K562 (cell line): Measurements from ENCODE around the gene PRR35. TPM values are rescaled to one million over a fixed set of nuclear protein-coding genes. Genes with fewer than 3 reads are reported as not detected.

Experiments
- CBFA2T2 ChIP-seq: fragments of 450-650 bp; conservative IDR thresholded peaks from 2 replicates; pipeline ENCODE4 v1.6.1; 2017; ENCODE audit warnings: mild to moderate bottlenecking
- CTCFL ChIP-seq: IDR thresholded peaks from 2 replicates; pipeline ENCODE4 v1.6.1; 2011; ENCODE audit warnings: borderline replicate concordance, low read depth, mild to moderate bottlenecking, moderate library complexity, low read length; ENCODE audit not compliant: insufficient read depth, poor library complexity, severe bottlenecking
- EWSR1 ChIP-seq: fragments of 450-650 bp; IDR thresholded peaks from 2 replicates; pipeline ENCODE4 v1.6.1; 2018; ENCODE audit warnings: borderline replicate concordance, mild to moderate bottlenecking, low read depth, moderate library complexity; ENCODE audit not compliant: partially characterized antibody
- FOSL1 ChIP-seq: fragments of 200-800 bp; sonication (Bioruptor generic); conservative IDR thresholded peaks from 2 replicates; pipeline ENCODE4 v1.6.1; 2016; ENCODE audit warnings: missing genetic modification characterization, missing compliant biosample characterization
- FUS ChIP-seq: fragments of 200-400 bp; formaldehyde crosslinking; optimal IDR thresholded peaks from 2 replicates; pipeline ENCODE3; 2017; ENCODE audit warnings: low read depth, low read length
- IFI16 ChIP-seq: fragments of 250-450 bp; sonication (Bioruptor Pico); IDR thresholded peaks from 2 replicates; pipeline ENCODE4 v2.1.2; 2022; ENCODE audit warnings: mild to moderate bottlenecking, inconsistent platforms
- JUND ChIP-seq, 2 experiments: IDR thresholded peaks; 2 replicates in 1 of 2; 3 replicates in 1 of 2; pipeline ENCODE4 v1.6.1; 2011; ENCODE audit warnings: borderline replicate concordance in 2 of 2, low read depth in 2 of 2, low read length in 2 of 2, improper control_type of control experiment in 1 of 2, missing biosample characterization in 1 of 2, missing genetic modification characterization in 1 of 2, missing genetic modification reagents in 1 of 2
- KAT7 ChIP-seq: sonication (generic); formaldehyde crosslinking; IDR thresholded peaks from 2 replicates; pipeline ENCODE4 v1.8.0; 2022; ENCODE audit warnings: missing genetic modification reagents, mild to moderate bottlenecking, borderline replicate concordance
- L3MBTL2 ChIP-seq: fragments of 450-650 bp; IDR thresholded peaks from 2 replicates; pipeline ENCODE4 v1.6.1; 2016; ENCODE audit warnings: mild to moderate bottlenecking, moderate library complexity
- MIER1 ChIP-seq: fragments of 450-650 bp; IDR thresholded peaks from 2 replicates; pipeline ENCODE4 v1.6.1; 2016; ENCODE audit warnings: antibody characterized with exemption, mild to moderate bottlenecking, low read depth
- MYNN ChIP-seq, 2 experiments: sonication (generic); formaldehyde crosslinking in 1 of 2; IDR thresholded peaks; 2 replicates each; pipeline versions ENCODE4 v1.5.0 to v1.6.1; 2016 to 2020; ENCODE audit warnings: antibody characterized with exemption in 1 of 2, missing genetic modification reagents in 1 of 2
- NEUROD1 ChIP-seq: fragments of 150-350 bp; IDR thresholded peaks from 2 replicates; pipeline ENCODE4 v1.6.1; 2014; ENCODE audit warnings: borderline replicate concordance, low read length, low read depth; ENCODE audit not compliant: partially characterized antibody
- NONO ChIP-seq, 2 experiments: fragments of 200-400 bp in 1 of 2; fragments of 450-650 bp in 1 of 2; formaldehyde crosslinking in 1 of 2; IDR thresholded peaks; 2 replicates each; pipeline ENCODE4 v1.6.1; 2017; ENCODE audit warnings: low read depth in 2 of 2, mild to moderate bottlenecking in 2 of 2, moderate library complexity in 2 of 2, low read length in 1 of 2
- NR2C2 ChIP-seq, 2 experiments: fragments of 200-800 bp in 1 of 2; sonication (Bioruptor generic) in 1 of 2; sonication (generic) in 1 of 2; formaldehyde crosslinking in 1 of 2; IDR thresholded peaks; 2 replicates each; pipeline versions ENCODE4 v1.6.1 to v1.8.0; 2016 to 2022; ENCODE audit warnings: mild to moderate bottlenecking in 1 of 2, missing compliant biosample characterization in 1 of 2, missing genetic modification characterization in 1 of 2, missing genetic modification reagents in 1 of 2
- PCBP1 ChIP-seq: fragments of 200-400 bp; formaldehyde crosslinking; IDR thresholded peaks from 2 replicates; pipeline ENCODE4 v1.6.1; 2018; ENCODE audit warnings: mild to moderate bottlenecking, low read depth, low read length; ENCODE audit not compliant: poor library complexity, severe bottlenecking
- RFX7 ChIP-seq: fragments of 250-450 bp; sonication (Bioruptor Pico); IDR thresholded peaks from 2 replicates; pipeline ENCODE4 v1.5.1; 2021; ENCODE audit warnings: mild to moderate bottlenecking
- ZFX ChIP-seq: sonication (generic); formaldehyde crosslinking; IDR thresholded peaks from 2 replicates; pipeline ENCODE4 v1.8.0; 2022; ENCODE audit warnings: mild to moderate bottlenecking, missing genetic modification reagents, moderate library complexity
- ZNF143 ChIP-seq: sonication (generic); formaldehyde crosslinking; IDR thresholded peaks from 2 replicates; pipeline ENCODE4 v1.9.0; 2022; ENCODE audit warnings: mild to moderate bottlenecking, missing genetic modification reagents
- ZNF324 ChIP-seq: fragments of 250-450 bp; sonication (Bioruptor Pico); IDR thresholded peaks from 2 replicates; pipeline ENCODE4 v1.4.0; 2020; ENCODE audit warnings: mild to moderate bottlenecking
- polyA plus RNA-seq, 8 experiments: library from polyadenylated mRNA; depleted of rRNA in 4 of 8; stranded (reverse) in 5 of 8; unstranded in 3 of 8; fragments of >200 nt; fragmentation: Nextera tagmentation in 2 of 8; fragmentation: Illumina TruSeq in 1 of 8; extraction: Ambion mirVana in 2 of 8; extraction: Trizol in 1 of 8; gene quantifications; 2 replicates each; pipeline versions ENCODE4 v1.2.1 to v1.2.3, GENCODE V29; 2011 to 2014; ENCODE audit warnings: inconsistent platforms in 1 of 8, missing spikeins in 1 of 8
- total RNA-seq, 7 experiments: library from RNA; depleted of rRNA in 6 of 7; stranded (reverse); fragments of >200 nt in 6 of 7; fragmentation: Illumina TruSeq in 2 of 7; extraction: Trizol in 2 of 7; gene quantifications; 2 replicates each; pipeline versions ENCODE4 v1.2.1 to v1.2.3, GENCODE V29; 2011 to 2021; ENCODE audit warnings: low replicate concordance in 1 of 7
- TF ChIP-seq, protein P1 (sequence below): fragments of 250-450 bp; sonication (Bioruptor Pico); IDR thresholded peaks from 2 replicates; pipeline ENCODE4 v1.9.0; 2021; ENCODE audit warnings: mild to moderate bottlenecking
- TF ChIP-seq, protein P2 (sequence below): sonication (generic); formaldehyde crosslinking; IDR thresholded peaks from 2 replicates; pipeline ENCODE4 v1.8.1; 2023; ENCODE audit warnings: mild to moderate bottlenecking, missing genetic modification reagents

The PRR35 gene
- total and polyA plus RNA-seq, 9 of the 15 experiments (the other 6 are each of a cell fraction or from before 2014, with no cell fraction given) = 0.17 to 0.45 (median 0.21) TPM; not detected in 5

DNA sequence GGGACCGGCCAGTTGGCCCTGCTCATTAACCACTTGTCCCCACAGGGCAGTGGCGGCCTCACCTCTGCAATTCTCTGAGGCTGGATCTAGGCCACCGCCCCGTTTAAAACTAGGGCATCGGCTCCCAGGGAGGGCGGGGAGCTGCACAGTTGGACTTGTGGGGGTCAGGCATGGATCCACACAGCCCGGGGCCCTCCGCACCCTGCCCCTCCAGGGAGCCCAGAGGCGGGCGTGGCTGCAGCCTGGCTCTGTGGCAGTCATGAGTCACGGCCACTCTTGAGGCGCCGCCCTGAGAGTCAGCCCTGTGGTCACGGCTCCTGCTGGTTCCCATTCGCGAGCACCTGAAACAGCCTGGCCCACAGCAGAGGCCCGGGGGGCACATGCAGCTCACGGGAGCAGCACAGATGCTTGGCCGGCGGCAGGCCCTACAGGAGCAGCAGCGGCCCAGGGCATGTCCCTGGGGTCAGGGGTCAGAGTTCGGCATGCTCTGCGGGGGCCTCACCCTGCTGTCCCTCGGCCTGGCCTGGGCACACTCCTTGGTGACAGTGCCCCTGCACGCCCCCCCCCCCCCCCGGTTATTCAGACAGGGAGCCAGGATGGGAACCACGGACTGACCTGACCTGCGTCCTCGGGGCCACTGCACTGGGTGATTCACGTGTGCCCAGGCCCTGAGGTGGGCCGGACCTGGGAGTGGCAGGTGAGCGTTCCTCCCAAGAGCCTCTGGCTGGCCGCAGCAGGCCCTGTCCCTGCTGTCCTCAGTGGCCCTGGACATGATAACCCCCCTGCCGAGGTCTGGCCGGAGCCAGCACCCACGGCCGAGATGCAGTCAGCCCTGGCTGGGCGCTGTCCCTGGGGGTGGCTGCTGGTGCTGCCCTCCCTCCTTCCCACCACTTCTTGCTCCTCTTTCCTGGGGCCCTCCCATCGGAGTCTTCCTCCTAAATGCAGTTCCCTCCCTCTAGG lies 24.5 kb upstream of the PRR35 start (continued):
- no peak for TF ChIP-seq IFI16 (CRISPR knock-in tag)
- no peak for TF ChIP-seq NEUROD1
- TF ChIP-seq, protein P1, sequence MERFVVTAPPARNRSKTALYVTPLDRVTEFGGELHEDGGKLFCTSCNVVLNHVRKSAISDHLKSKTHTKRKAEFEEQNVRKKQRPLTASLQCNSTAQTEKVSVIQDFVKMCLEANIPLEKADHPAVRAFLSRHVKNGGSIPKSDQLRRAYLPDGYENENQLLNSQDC = no peak
- TF ChIP-seq MIER1 = no peak
- TF ChIP-seq ZNF143 = no peak
- no peak; the same call in 1 of the 2 replicates for TF ChIP-seq NR2C2 (CRISPR knock-in tag; IDR thresholded peaks at IDR 0.05)
- TF ChIP-seq NR2C2 (tag; IDR thresholded peaks at IDR 0.05) = peak; percentile 55
- TF ChIP-seq PCBP1 = peak; percentile 15
- TF ChIP-seq, protein P2, sequence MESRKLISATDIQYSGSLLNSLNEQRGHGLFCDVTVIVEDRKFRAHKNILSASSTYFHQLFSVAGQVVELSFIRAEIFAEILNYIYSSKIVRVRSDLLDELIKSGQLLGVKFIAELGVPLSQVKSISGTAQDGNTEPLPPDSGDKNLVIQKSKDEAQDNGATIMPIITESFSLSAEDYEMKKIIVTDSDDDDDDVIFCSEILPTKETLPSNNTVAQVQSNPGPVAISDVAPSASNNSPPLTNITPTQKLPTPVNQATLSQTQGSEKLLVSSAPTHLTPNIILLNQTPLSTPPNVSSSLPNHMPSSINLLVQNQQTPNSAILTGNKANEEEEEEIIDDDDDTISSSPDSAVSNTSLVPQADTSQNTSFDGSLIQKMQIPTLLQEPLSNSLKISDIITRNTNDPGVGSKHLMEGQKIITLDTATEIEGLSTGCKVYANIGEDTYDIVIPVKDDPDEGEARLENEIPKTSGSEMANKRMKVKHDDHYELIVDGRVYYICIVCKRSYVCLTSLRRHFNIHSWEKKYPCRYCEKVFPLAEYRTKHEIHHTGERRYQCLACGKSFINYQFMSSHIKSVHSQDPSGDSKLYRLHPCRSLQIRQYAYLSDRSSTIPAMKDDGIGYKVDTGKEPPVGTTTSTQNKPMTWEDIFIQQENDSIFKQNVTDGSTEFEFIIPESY (CRISPR knock-in tag) = 0 out of 2 replicates have a peak, but pooled peaks have one; percentile 49
- peak; percentile 78 for TF ChIP-seq FOSL1 (tag)
- no peak for TF ChIP-seq ZNF324
- TF ChIP-seq NONO (IDR thresholded peaks at IDR 0.05; ENCODE audit: low read depth in 2 of 2, low read length in 1 of 2) = no peak
- TF ChIP-seq CBFA2T2 = no peak
- TF ChIP-seq CTCFL = no peak
- TF ChIP-seq MYNN (IDR thresholded peaks at IDR 0.05) = peak; percentile 57; the same call in 1 of the 2 replicates
- no peak for TF ChIP-seq MYNN (CRISPR knock-in tag; IDR thresholded peaks at IDR 0.05)
- TF ChIP-seq RFX7 = no peak
- no peak for TF ChIP-seq ZFX (CRISPR knock-in tag)
- peak; percentile 24; the same call in 1 of the 2 replicates for TF ChIP-seq JUND (IDR thresholded peaks at IDR 0.05; ENCODE audit: borderline replicate concordance, low read depth, low read length)
- no peak for TF ChIP-seq JUND (tag; IDR thresholded peaks at IDR 0.05; ENCODE audit: borderline replicate concordance, low read depth, low read length)
- no peak for TF ChIP-seq KAT7 (CRISPR knock-in tag)
- TF ChIP-seq EWSR1 = no peak
- TF ChIP-seq FUS = no peak
- TF ChIP-seq L3MBTL2 = no peak
